SK-N-SH treated with all-trans-retinoic acid at 6 μM for 48 hours (cell line): Measurements from ENCODE around the gene DTNA.

Experiments
- ATAC-seq: fragments of 200-7000 bp; cut with Tn5 transposase; 3 replicates; pipeline ENCODE4 v1.9.1; 2020; ENCODE audit warnings: mild to moderate bottlenecking, moderate library complexity
- BACH2 ChIP-seq: fragments of 250-450 bp; sonication (Bioruptor Pico); IDR thresholded peaks from 2 replicates; pipeline ENCODE4 v1.9.0; 2021; ENCODE audit warnings: mild to moderate bottlenecking, borderline replicate concordance
- CREB5 ChIP-seq: fragments of 250-450 bp; sonication (Bioruptor Pico); IDR thresholded peaks from 2 replicates; pipeline ENCODE4 v1.5.1; 2020; ENCODE audit warnings: low read depth, mild to moderate bottlenecking, moderate library complexity
- CSDC2 ChIP-seq: fragments of 250-450 bp; sonication (Bioruptor Pico); IDR thresholded peaks from 2 replicates; pipeline ENCODE4 v1.5.0; 2020; ENCODE audit warnings: mild to moderate bottlenecking, moderate library complexity
- ESRRG ChIP-seq: fragments of 250-450 bp; sonication (Bioruptor Pico); IDR thresholded peaks from 2 replicates; pipeline ENCODE4 v1.6.1; 2021; ENCODE audit warnings: mild to moderate bottlenecking
- GLIS3 ChIP-seq: fragments of 250-450 bp; sonication (Bioruptor Pico); IDR thresholded peaks from 2 replicates; pipeline ENCODE4 v1.5.0; 2020; ENCODE audit warnings: mild to moderate bottlenecking, moderate library complexity
- ISL1 ChIP-seq: fragments of 250-450 bp; sonication (Bioruptor Pico); IDR thresholded peaks from 2 replicates; pipeline ENCODE4 v2.1.2; 2022; ENCODE audit warnings: mild to moderate bottlenecking, moderate library complexity
- OSR1 ChIP-seq: fragments of 250-450 bp; sonication (Bioruptor Pico); IDR thresholded peaks from 2 replicates; pipeline ENCODE4 v1.8.0; 2022; ENCODE audit warnings: moderate library complexity, mild to moderate bottlenecking, inconsistent platforms
- PPARA ChIP-seq: fragments of 250-450 bp; sonication (Bioruptor Pico); IDR thresholded peaks from 2 replicates; pipeline ENCODE4 v1.5.0; 2020; ENCODE audit warnings: mild to moderate bottlenecking, borderline replicate concordance
- RARB ChIP-seq: fragments of 250-450 bp; sonication (Bioruptor Pico); IDR thresholded peaks from 2 replicates; pipeline ENCODE4 v1.8.0; 2021; ENCODE audit warnings: mild to moderate bottlenecking, moderate library complexity
- SNAI2 ChIP-seq: fragments of 250-450 bp; sonication (Bioruptor Pico); IDR thresholded peaks from 2 replicates; pipeline ENCODE4 v1.5.0; 2020; ENCODE audit warnings: mild to moderate bottlenecking, moderate library complexity
- TCF4 ChIP-seq: fragments of 250-450 bp; sonication (Bioruptor Pico); IDR thresholded peaks from 2 replicates; pipeline ENCODE4 v1.8.0; 2021; ENCODE audit warnings: mild to moderate bottlenecking, moderate library complexity, borderline replicate concordance
- TOX ChIP-seq: fragments of 250-450 bp; sonication (Bioruptor Pico); IDR thresholded peaks from 2 replicates; pipeline ENCODE4 v1.8.0; 2021; ENCODE audit warnings: mild to moderate bottlenecking, moderate library complexity, borderline replicate concordance
- TSHZ2 ChIP-seq: fragments of 250-450 bp; sonication (Bioruptor Pico); IDR thresholded peaks from 2 replicates; pipeline ENCODE4 v1.5.0; 2020; ENCODE audit warnings: mild to moderate bottlenecking, moderate library complexity
- ZFP3 ChIP-seq: fragments of 250-450 bp; sonication (Bioruptor Pico); IDR thresholded peaks from 2 replicates; pipeline ENCODE4 v1.5.0; 2020; ENCODE audit warnings: mild to moderate bottlenecking, moderate library complexity
- ZFP30 ChIP-seq: fragments of 450-650 bp; formaldehyde crosslinking; IDR thresholded peaks from 2 replicates; pipeline ENCODE4 v1.5.0; 2022; ENCODE audit warnings: mild to moderate bottlenecking, moderate library complexity
- ZNF565 ChIP-seq: fragments of 450-650 bp; formaldehyde crosslinking; conservative IDR thresholded peaks from 2 replicates; pipeline ENCODE4 v1.5.0; 2020; ENCODE audit warnings: low read depth, mild to moderate bottlenecking, moderate library complexity
- ZNF70 ChIP-seq: fragments of 450-650 bp; formaldehyde crosslinking; IDR thresholded peaks from 2 replicates; pipeline ENCODE4 v1.5.0; 2020; ENCODE audit warnings: mild to moderate bottlenecking, moderate library complexity
- ZNF8 ChIP-seq: fragments of 450-650 bp; formaldehyde crosslinking; IDR thresholded peaks from 2 replicates; pipeline ENCODE4 v1.5.0; 2020; ENCODE audit warnings: mild to moderate bottlenecking, moderate library complexity
- TF ChIP-seq, protein P1 (sequence below): fragments of 250-450 bp; sonication (Bioruptor Pico); IDR thresholded peaks from 2 replicates; pipeline ENCODE4 v1.8.0; 2021; ENCODE audit warnings: low read depth, mild to moderate bottlenecking, moderate library complexity, borderline replicate concordance
- TF ChIP-seq, protein P2 (sequence below): fragments of 250-450 bp; sonication (Bioruptor Pico); IDR thresholded peaks from 2 replicates; pipeline ENCODE4 v1.8.0; 2020; ENCODE audit warnings: mild to moderate bottlenecking, moderate library complexity, borderline replicate concordance

Gene DTNA

DNA sequence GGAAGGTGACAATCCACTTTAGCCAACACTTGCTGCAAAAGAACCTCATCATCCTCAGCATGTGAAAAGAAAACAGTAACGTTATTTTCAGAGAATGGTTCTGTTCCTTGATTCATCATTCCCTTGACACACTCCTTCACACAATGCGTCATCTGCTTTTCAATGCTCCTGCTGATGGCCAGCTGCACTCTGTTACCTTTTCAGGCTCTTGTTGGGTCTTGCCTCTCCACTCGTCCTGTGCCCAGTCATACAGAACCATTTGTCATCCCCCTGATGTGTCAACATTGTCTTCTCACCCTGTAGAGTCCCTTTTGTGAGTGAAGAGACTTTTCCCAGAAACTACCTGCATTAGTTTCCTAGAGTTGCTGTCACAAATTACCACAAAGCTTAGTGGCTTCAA is 12.2 kb upstream of the DTNA start (continued):
- TF ChIP-seq, protein P1, sequence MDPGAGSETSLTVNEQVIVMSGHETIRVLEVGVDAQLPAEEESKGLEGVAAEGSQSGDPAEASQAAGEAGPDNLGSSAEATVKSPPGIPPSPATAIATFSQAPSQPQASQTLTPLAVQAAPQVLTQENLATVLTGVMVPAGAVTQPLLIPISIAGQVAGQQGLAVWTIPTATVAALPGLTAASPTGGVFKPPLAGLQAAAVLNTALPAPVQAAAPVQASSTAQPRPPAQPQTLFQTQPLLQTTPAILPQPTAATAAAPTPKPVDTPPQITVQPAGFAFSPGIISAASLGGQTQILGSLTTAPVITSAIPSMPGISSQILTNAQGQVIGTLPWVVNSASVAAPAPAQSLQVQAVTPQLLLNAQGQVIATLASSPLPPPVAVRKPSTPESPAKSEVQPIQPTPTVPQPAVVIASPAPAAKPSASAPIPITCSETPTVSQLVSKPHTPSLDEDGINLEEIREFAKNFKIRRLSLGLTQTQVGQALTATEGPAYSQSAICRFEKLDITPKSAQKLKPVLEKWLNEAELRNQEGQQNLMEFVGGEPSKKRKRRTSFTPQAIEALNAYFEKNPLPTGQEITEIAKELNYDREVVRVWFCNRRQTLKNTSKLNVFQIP (CRISPR knock-in tag) = no peak
- no peak for TF ChIP-seq ZFP30 (CRISPR knock-in tag)
- no peak for TF ChIP-seq TCF4 (CRISPR knock-in tag)
- no peak for TF ChIP-seq CSDC2
- no peak for TF ChIP-seq ZNF70 (CRISPR knock-in tag)
- TF ChIP-seq ISL1 (CRISPR knock-in tag) = no peak
- no peak for TF ChIP-seq PPARA (CRISPR knock-in tag)
- TF ChIP-seq ZFP3 (CRISPR knock-in tag) = no peak

- no peak for ATAC-seq
- TF ChIP-seq ZFP3 (CRISPR knock-in tag) = no peak
- TF ChIP-seq GLIS3 (CRISPR knock-in tag) = no peak
- TF ChIP-seq SNAI2 (CRISPR knock-in tag) = no peak
- no peak for TF ChIP-seq PPARA (CRISPR knock-in tag)
- no peak for TF ChIP-seq ZNF70 (CRISPR knock-in tag)
- TF ChIP-seq ISL1 (CRISPR knock-in tag) = no peak
- TF ChIP-seq TSHZ2 (CRISPR knock-in tag) = no peak
- TF ChIP-seq TCF4 (CRISPR knock-in tag) = no peak
- TF ChIP-seq ZNF565 (CRISPR knock-in tag) = no peak
- no peak for TF ChIP-seq CREB5
- no peak for TF ChIP-seq RARB
- TF ChIP-seq BACH2 (CRISPR knock-in tag) = no peak
- no peak for TF ChIP-seq CSDC2
- TF ChIP-seq OSR1 (CRISPR knock-in tag) = no peak
- TF ChIP-seq ESRRG (CRISPR knock-in tag) = no peak
- TF ChIP-seq, protein P1 (CRISPR knock-in tag) = no peak
- TF ChIP-seq ZNF8 (CRISPR knock-in tag) = no peak
Observed at GRCh38 chr18:34701911-34702310, 8.2 kb upstream of the DTNA start.

GRCh38 chr18:34702814-34703213 is 7.3 kb upstream of the DTNA start:
- ATAC-seq = no peak
- TF ChIP-seq, protein P2, sequence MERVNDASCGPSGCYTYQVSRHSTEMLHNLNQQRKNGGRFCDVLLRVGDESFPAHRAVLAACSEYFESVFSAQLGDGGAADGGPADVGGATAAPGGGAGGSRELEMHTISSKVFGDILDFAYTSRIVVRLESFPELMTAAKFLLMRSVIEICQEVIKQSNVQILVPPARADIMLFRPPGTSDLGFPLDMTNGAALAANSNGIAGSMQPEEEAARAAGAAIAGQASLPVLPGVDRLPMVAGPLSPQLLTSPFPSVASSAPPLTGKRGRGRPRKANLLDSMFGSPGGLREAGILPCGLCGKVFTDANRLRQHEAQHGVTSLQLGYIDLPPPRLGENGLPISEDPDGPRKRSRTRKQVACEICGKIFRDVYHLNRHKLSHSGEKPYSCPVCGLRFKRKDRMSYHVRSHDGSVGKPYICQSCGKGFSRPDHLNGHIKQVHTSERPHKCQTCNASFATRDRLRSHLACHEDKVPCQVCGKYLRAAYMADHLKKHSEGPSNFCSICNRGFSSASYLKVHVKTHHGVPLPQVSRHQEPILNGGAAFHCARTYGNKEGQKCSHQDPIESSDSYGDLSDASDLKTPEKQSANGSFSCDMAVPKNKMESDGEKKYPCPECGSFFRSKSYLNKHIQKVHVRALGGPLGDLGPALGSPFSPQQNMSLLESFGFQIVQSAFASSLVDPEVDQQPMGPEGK (CRISPR knock-in tag) = no peak
- TF ChIP-seq BACH2 (CRISPR knock-in tag) (no peak), PPARA (CRISPR knock-in tag) (no peak), ZFP30 (CRISPR knock-in tag) (no peak), ZNF565 (CRISPR knock-in tag) (no peak), CSDC2 (no peak), TSHZ2 (CRISPR knock-in tag) (no peak), ISL1 (CRISPR knock-in tag) (no peak), OSR1 (CRISPR knock-in tag) (no peak), ZNF70 (CRISPR knock-in tag) (no peak), ZFP3 (CRISPR knock-in tag) (no peak), GLIS3 (CRISPR knock-in tag) (no peak), SNAI2 (CRISPR knock-in tag) (no peak), CREB5 (no peak), TCF4 (CRISPR knock-in tag) (no peak), TOX (CRISPR knock-in tag) (no peak)
- TF ChIP-seq, protein P1 (CRISPR knock-in tag) = no peak
